T-helper 2 cell treated with Interferon-gamma antibody and Interleukin-4, amounts not matched to agents 5 μg/mL and 100 μg/mL, for 36 hours (primary cell): ENCODE data around the gene GATM.
"Not testable (repeated sequence)": the region's sequence is repeated elsewhere in the genome, so short reads cannot be mapped to it uniquely, and the experiment has no call there.

Experiments used
- DNase-seq: peaks from one replicate; pipeline ENCODE4 v3.0.0; 2021; ENCODE audit warnings: low spot score
- H3K27ac Mint-ChIP-seq: one replicate; pipeline ENCODE4 v1.8.0; 2021; ENCODE audit warnings: mild to moderate bottlenecking, mixed read lengths
- H3K27me3 Mint-ChIP-seq: one replicate; pipeline ENCODE4 v1.8.0; 2021; ENCODE audit warnings: low read depth, mixed read lengths
- H3K36me3 Mint-ChIP-seq: one replicate; pipeline ENCODE4 v1.8.0; 2021; ENCODE audit warnings: low read depth, mixed read lengths
- H3K4me1 Mint-ChIP-seq: one replicate; pipeline ENCODE4 v1.8.0; 2021; ENCODE audit warnings: low read depth, mixed read lengths
- H3K4me3 Mint-ChIP-seq: one replicate; pipeline ENCODE4 v1.8.0; 2022; ENCODE audit warnings: mild to moderate bottlenecking, moderate library complexity, mixed read lengths
- H3K9me3 Mint-ChIP-seq: one replicate; pipeline ENCODE4 v1.8.0; 2021; ENCODE audit warnings: mixed read lengths

GATM gene

GRCh38 chr15:45326741-45327140, 51.6 kb downstream of the GATM start:
- no peaks in the 10 kb centered on the region for H3K9me3 Mint-ChIP-seq
- no peak for DNase-seq
- H3K36me3 Mint-ChIP-seq, result no peaks in the 10 kb centered on the region
- peaks cover 3% of the 10 kb centered on the region for H3K4me1 Mint-ChIP-seq
- H3K4me3 Mint-ChIP-seq, result no peak overlapping the region
- H3K27me3 Mint-ChIP-seq, result peaks cover 24% of the 10 kb centered on the region
- H3K27ac Mint-ChIP-seq, result no peak overlapping the region

DNA sequence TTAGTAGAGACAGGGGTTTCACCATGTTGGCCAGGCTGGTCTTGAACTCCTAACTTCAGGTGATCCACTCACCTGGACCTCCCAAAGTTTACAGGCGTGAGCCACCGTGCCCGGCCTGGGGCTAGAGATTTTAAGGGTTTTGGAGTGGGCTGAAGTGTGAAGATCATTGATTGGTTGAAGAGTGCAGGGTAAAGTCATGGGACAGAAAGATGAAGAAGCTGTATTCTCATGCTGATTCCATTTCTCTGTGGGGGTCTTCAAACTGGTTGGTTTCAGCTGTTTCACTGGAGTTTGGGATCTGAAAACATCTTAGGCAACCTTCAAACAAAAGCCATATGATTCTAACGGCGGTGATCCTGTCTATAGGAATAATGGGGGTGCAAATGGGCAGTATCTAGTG, 52.1 kb downstream of the GATM start:
- Mint-ChIP-seq H3K4me1 (peaks cover 3% of the 10 kb centered on the region), H3K36me3 (no peaks in the 10 kb centered on the region), H3K27me3 (peaks cover 21% of the 10 kb centered on the region), H3K4me3 (no peak overlapping the region), H3K27ac (no peak overlapping the region), H3K9me3 (no peaks in the 10 kb centered on the region)
- no peak for DNase-seq

GRCh38 chr15:45320581-45321205, 57.7 kb downstream of the GATM start:
- peaks cover 7% of the 10 kb centered on the region for H3K27me3 Mint-ChIP-seq
- no peaks in the 10 kb centered on the region for H3K4me1 Mint-ChIP-seq
- DNase-seq, result no peak
- no peaks in the 10 kb centered on the region for H3K9me3 Mint-ChIP-seq
- H3K36me3 Mint-ChIP-seq, result no peaks in the 10 kb centered on the region
- H3K27ac Mint-ChIP-seq, result no peak overlapping the region
- no peak overlapping the region for H3K4me3 Mint-ChIP-seq

DNA sequence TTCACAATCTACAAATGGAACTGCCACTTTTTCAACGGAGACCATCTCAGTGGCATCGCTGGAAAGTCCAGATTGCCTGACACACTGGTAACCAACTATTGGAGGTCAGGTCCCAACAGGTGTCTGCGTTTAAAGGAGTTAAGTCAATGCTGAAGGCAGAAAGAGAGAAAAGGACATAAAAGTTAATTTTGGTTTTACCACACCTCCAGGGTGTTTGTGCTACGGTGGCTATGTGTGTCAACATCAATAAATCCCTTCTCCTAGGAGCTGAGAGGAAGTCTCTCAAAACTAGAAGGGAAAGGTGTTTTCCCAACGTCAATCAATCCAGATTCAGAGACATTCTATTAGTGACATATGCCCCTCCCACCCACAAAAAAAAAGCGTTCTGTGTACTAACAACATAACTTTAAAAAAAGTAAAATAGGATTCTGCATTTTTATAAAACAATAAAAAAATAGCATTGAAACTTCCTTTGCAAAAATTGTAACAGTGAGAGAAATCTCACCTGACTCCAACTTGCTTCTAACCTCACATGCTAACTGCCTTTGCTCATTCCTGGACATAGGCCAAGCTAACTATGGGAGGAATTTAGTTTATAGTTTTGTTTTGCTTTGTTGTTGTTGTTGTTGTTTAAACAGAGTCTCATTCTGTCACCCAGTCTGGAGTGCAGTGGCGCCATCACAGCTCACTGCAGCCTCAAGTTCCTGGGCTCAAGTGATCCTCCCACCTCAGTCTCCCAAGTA, 58.7 kb downstream of the GATM start:
- DNase-seq, result no peak
- Mint-ChIP-seq H3K4me3 (no peak overlapping the region), H3K27ac (no peak overlapping the region), H3K36me3 (no peaks in the 10 kb centered on the region), H3K9me3 (no peaks in the 10 kb centered on the region), H3K4me1 (no peaks in the 10 kb centered on the region), H3K27me3 (peaks cover 7% of the 10 kb centered on the region)

DNA sequence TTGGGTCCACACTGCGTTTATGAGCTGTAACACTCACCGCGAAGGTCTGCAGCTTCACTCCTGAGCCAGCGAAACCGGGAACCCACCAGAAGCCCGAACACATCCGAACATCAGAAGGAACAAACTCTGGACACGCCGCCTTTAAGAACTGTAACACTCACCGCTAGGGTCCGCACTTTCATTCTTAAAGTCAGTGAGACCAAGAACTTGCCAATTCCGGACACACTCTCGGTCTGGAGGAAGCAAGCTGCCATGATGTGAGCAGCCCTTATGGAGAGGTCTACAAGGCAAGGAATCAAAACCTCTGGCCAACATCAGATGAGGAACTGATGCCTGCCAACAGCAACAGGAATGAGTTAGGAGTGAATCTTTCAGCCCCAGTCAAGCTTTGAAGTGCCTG, 63.4 kb downstream of the GATM start:
- Mint-ChIP-seq H3K4me1 (no peaks in the 10 kb centered on the region), H3K4me3 (no peak overlapping the region), H3K27ac (no peak overlapping the region), H3K27me3 (peaks cover 7% of the 10 kb centered on the region), H3K36me3 (no peaks in the 10 kb centered on the region), H3K9me3 (no peaks in the 10 kb centered on the region)
- no peak for DNase-seq

- not testable (repeated sequence) for H3K4me1 Mint-ChIP-seq, H3K4me3 Mint-ChIP-seq, H3K27me3 Mint-ChIP-seq, DNase-seq, H3K36me3 Mint-ChIP-seq, H3K27ac Mint-ChIP-seq, H3K9me3 Mint-ChIP-seq
Measured at GRCh38 chr15:45314117-45314516, 64.2 kb downstream of the GATM start.
